GM18508 (cell line): ENCODE measurements around the gene BMERB1.

Source experiments
- ATAC-seq: cut with Tn5 transposase; IDR thresholded peaks from one replicate; pipeline ENCODE4 v1.9.1; 2021; ENCODE audit warnings: moderate number of reproducible peaks; ENCODE audit not compliant: insufficient read depth, unreplicated experiment

Gene BMERB1

GRCh38 chr16:15576960-15577958, 142.9 kb downstream of the BMERB1 start:
- ATAC-seq = no peak

- ATAC-seq = no peak
Observed at GRCh38 chr16:15578824-15579223, 144.4 kb downstream of the BMERB1 start.

GRCh38 chr16:15581127-15581815, 146.9 kb downstream of the BMERB1 start:
- ATAC-seq = no peak

GRCh38 chr16:15583526-15583925, 149.1 kb downstream of the BMERB1 start:
- ATAC-seq = no peak

GRCh38 chr16:15585956-15586355, 151.6 kb downstream of the BMERB1 start:
- no peak for ATAC-seq

- no peak for ATAC-seq
Observed at GRCh38 chr16:15586716-15587115, 152.3 kb downstream of the BMERB1 start.

- no peak for ATAC-seq
Observed at GRCh38 chr16:15587152-15587825, 152.9 kb downstream of the BMERB1 start.

GRCh38 chr16:15592324-15592723, 157.9 kb downstream of the BMERB1 start:
- ATAC-seq = no peak

- no peak for ATAC-seq
Observed at GRCh38 chr16:15593235-15593634, 158.8 kb downstream of the BMERB1 start.

GRCh38 chr16:15594711-15595320, 160.4 kb downstream of the BMERB1 start:
- ATAC-seq = no peak

- ATAC-seq = no peak
Observed at GRCh38 chr16:15597135-15597534, 162.7 kb downstream of the BMERB1 start.

GRCh38 chr16:15597822-15598647, 163.6 kb downstream of the BMERB1 start:
- ATAC-seq = no peak

GRCh38 chr16:15598648-15599190, 164.3 kb downstream of the BMERB1 start:
- ATAC-seq = no peak

GRCh38 chr16:15599303-15600070, 165.1 kb downstream of the BMERB1 start:
- no peak for ATAC-seq

- no peak for ATAC-seq
Observed at GRCh38 chr16:15601212-15601879, 167.0 kb downstream of the BMERB1 start.

GRCh38 chr16:15602285-15603044, 168.1 kb downstream of the BMERB1 start:
- ATAC-seq = no peak
